WTC11 (cell line): Measurements from ENCODE around the gene GJA4. TPM values are rescaled to one million over a fixed set of nuclear protein-coding genes. Genes with fewer than 3 reads are reported as not detected.

Experiments used
- ATAC-seq: fragments of 200-7000 bp; cut with Tn5 transposase; 2 replicates; pipeline ENCODE4 v1.10.0; 2021; ENCODE audit warnings: mild to moderate bottlenecking, moderate library complexity
- CTCF ChIA-PET: fragments of 300-600 bp; sonication (Branson Sonifier 250); formaldehyde crosslinking; loops from one replicate; lab custom pipeline; 2021; ENCODE audit warnings: antibody characterized with exemption; lab: Charles Lee
- POLR2A ChIA-PET: fragments of 350-600 bp; sonication (Branson Sonifier 250); formaldehyde crosslinking; loops from one replicate; lab custom pipeline; 2021; ENCODE audit warnings: antibody characterized with exemption; lab: Charles Lee
- DNase-seq: peaks from one replicate; pipeline ENCODE4 v3.0.0; 2021; ENCODE audit warnings: low spot score
- H3K27ac Mint-ChIP-seq: 2 replicates; pipeline ENCODE4 v1.8.0; 2021; ENCODE audit warnings: mixed read lengths
- H3K27me3 Mint-ChIP-seq: 2 replicates; pipeline ENCODE4 v1.8.0; 2021; ENCODE audit warnings: low read depth, mild to moderate bottlenecking, moderate library complexity, mixed read lengths
- H3K36me3 Mint-ChIP-seq: 2 replicates; pipeline ENCODE4 v1.8.0; 2021; ENCODE audit warnings: mixed read lengths
- H3K4me1 Mint-ChIP-seq: 2 replicates; pipeline ENCODE4 v1.8.0; 2022; ENCODE audit warnings: mixed read lengths
- H3K4me3 Mint-ChIP-seq: 2 replicates; pipeline ENCODE4 v1.8.0; 2021; ENCODE audit warnings: mild to moderate bottlenecking, moderate library complexity, mixed read lengths
- H3K9me3 Mint-ChIP-seq: 2 replicates; pipeline ENCODE4 v1.8.0; 2021; ENCODE audit warnings: mixed read lengths
- ARID4B ChIP-seq: sonication (generic); formaldehyde crosslinking; IDR thresholded peaks from 2 replicates; pipeline ENCODE4 v1.8.0; 2023; ENCODE audit warnings: missing genetic modification reagents, mild to moderate bottlenecking, borderline replicate concordance
- ATF6 ChIP-seq: sonication (generic); formaldehyde crosslinking; IDR thresholded peaks from 2 replicates; pipeline ENCODE4 v1.8.1; 2023; ENCODE audit warnings: mild to moderate bottlenecking, missing genetic modification reagents
- CBFB ChIP-seq: sonication (generic); formaldehyde crosslinking; IDR thresholded peaks from 2 replicates; pipeline ENCODE4 v1.8.1; 2022; ENCODE audit warnings: mild to moderate bottlenecking, low read depth, missing genetic modification reagents
- CREM ChIP-seq: sonication (generic); formaldehyde crosslinking; IDR thresholded peaks from 2 replicates; pipeline ENCODE4 v1.8.1; 2022; ENCODE audit warnings: mild to moderate bottlenecking, missing genetic modification reagents, moderate library complexity
- E2F4 ChIP-seq: sonication (generic); formaldehyde crosslinking; IDR thresholded peaks from 2 replicates; pipeline ENCODE4 v1.8.1; 2022; ENCODE audit warnings: low read depth, mild to moderate bottlenecking, moderate library complexity, missing genetic modification reagents, borderline replicate concordance
- FOXJ3 ChIP-seq: sonication (generic); formaldehyde crosslinking; IDR thresholded peaks from 2 replicates; pipeline ENCODE4 v1.9.0; 2021; ENCODE audit warnings: missing genetic modification reagents, mild to moderate bottlenecking, borderline replicate concordance
- HMGA2 ChIP-seq: fragments of 250-450 bp; sonication (Bioruptor Pico); IDR thresholded peaks from 2 replicates; pipeline ENCODE4 v1.4.0; 2021; ENCODE audit warnings: mild to moderate bottlenecking, moderate library complexity
- HMGXB4 ChIP-seq: sonication (generic); formaldehyde crosslinking; IDR thresholded peaks from 2 replicates; pipeline ENCODE4 v1.8.1; 2023; ENCODE audit warnings: mild to moderate bottlenecking, moderate library complexity, missing genetic modification reagents
- IRF2 ChIP-seq: sonication (generic); formaldehyde crosslinking; IDR thresholded peaks from 2 replicates; pipeline ENCODE4 v1.8.0; 2022; ENCODE audit warnings: low read depth, missing genetic modification reagents, borderline replicate concordance
- NFYB ChIP-seq: sonication (generic); formaldehyde crosslinking; conservative IDR thresholded peaks from 2 replicates; pipeline ENCODE4 v1.8.0; 2022; ENCODE audit warnings: low read depth, missing genetic modification reagents
- NR1H2 ChIP-seq: sonication (generic); formaldehyde crosslinking; IDR thresholded peaks from 2 replicates; pipeline ENCODE4 v1.9.0; 2021; ENCODE audit warnings: mild to moderate bottlenecking, moderate library complexity, missing genetic modification reagents
- RORB ChIP-seq: fragments of 250-450 bp; sonication (Bioruptor Pico); IDR thresholded peaks from 2 replicates; pipeline ENCODE4 v1.9.0; 2021; ENCODE audit warnings: mild to moderate bottlenecking
- SOX15 ChIP-seq: fragments of 250-450 bp; sonication (Bioruptor Pico); IDR thresholded peaks from 2 replicates; pipeline ENCODE4 v1.9.0; 2021; ENCODE audit warnings: mild to moderate bottlenecking
- ZBTB21 ChIP-seq: sonication (generic); formaldehyde crosslinking; IDR thresholded peaks from 2 replicates; pipeline ENCODE4 v1.8.1; 2023; ENCODE audit warnings: mild to moderate bottlenecking, missing genetic modification reagents, borderline replicate concordance
- ZNF281 ChIP-seq: sonication (generic); formaldehyde crosslinking; IDR thresholded peaks from 2 replicates; pipeline ENCODE4 v1.8.0; 2023; ENCODE audit warnings: mild to moderate bottlenecking, missing genetic modification reagents
- ZNF396 ChIP-seq: fragments of 250-450 bp; sonication (Bioruptor Pico); IDR thresholded peaks from 2 replicates; pipeline ENCODE4 v1.8.0; 2021; ENCODE audit warnings: mild to moderate bottlenecking, moderate library complexity, borderline replicate concordance
- ZNF532 ChIP-seq: fragments of 250-450 bp; sonication (Bioruptor Pico); IDR thresholded peaks from 2 replicates; pipeline ENCODE4 v1.9.0; 2021; ENCODE audit warnings: mild to moderate bottlenecking, borderline replicate concordance
- total RNA-seq: library from RNA; stranded (reverse); gene quantifications from 3 replicates; pipeline ENCODE4 v1.2.3, GENCODE V29; 2021

GJA4 gene
- total RNA-seq, 1 experiment from 2014 or later, result 1.0 TPM

- no peak overlapping the region for H3K27ac Mint-ChIP-seq
- no peaks in the 10 kb centered on the region for H3K9me3 Mint-ChIP-seq
- ATAC-seq, result no peak
- TF ChIP-seq ZNF281 (CRISPR knock-in tag) (no peak), ARID4B (CRISPR knock-in tag) (no peak), ZBTB21 (CRISPR knock-in tag) (no peak), ATF6 (CRISPR knock-in tag) (no peak), FOXJ3 (CRISPR knock-in tag) (no peak), ZNF396 (CRISPR knock-in tag) (no peak), HMGXB4 (CRISPR knock-in tag) (no peak)
- TF ChIP-seq, all 79 proteins: peak for 0
- H3K4me3 Mint-ChIP-seq, result no peak overlapping the region
- peaks cover 25% of the 10 kb centered on the region for H3K4me1 Mint-ChIP-seq
- no peaks in the 10 kb centered on the region for H3K27me3 Mint-ChIP-seq
- no peak for DNase-seq
- ChIA-PET POLR2A (no interaction called here), CTCF (interaction anchor here (3.7 to 3.9 kb wide), 2 partner anchors 11 to 18 kb away, joined by 27 to 45 read pairs; partner anchors contain the start of gene SMIM12)
- no peaks in the 10 kb centered on the region for H3K36me3 Mint-ChIP-seq
Observed at GRCh38 chr1:34842073-34842472, 49.3 kb downstream of the GJA4 start.

GRCh38 chr1:34842952-34843371 lies 50.2 kb downstream of the GJA4 start:
- 0 out of 2 replicates have a peak, but pooled peaks have one; percentile 9 for ATAC-seq
- H3K4me1 Mint-ChIP-seq, result peaks cover 27% of the 10 kb centered on the region
- CTCF ChIA-PET, result interaction anchor here (0.7 to 3.9 kb wide), 5 partner anchors 10 to 61 kb away, joined by 3 to 45 read pairs (median 3); partner anchors contain the start of gene SMIM12
- POLR2A ChIA-PET, result interaction anchor here (0.5 kb wide), 1 partner anchor 82 kb away, joined by 3 read pairs; no protein-coding TSS in a partner anchor
- no peaks in the 10 kb centered on the region for H3K36me3 Mint-ChIP-seq
- no peak overlapping the region for H3K4me3 Mint-ChIP-seq
- DNase-seq, result no peak
- no peaks in the 10 kb centered on the region for H3K27me3 Mint-ChIP-seq
- no peak overlapping the region for H3K27ac Mint-ChIP-seq
- no peaks in the 10 kb centered on the region for H3K9me3 Mint-ChIP-seq
- TF ChIP-seq ZNF532 (CRISPR knock-in tag) (no peak), NR1H2 (no peak), NFYB (no peak), FOXJ3 (CRISPR knock-in tag) (no peak), CBFB (CRISPR knock-in tag) (no peak), ZNF396 (CRISPR knock-in tag) (no peak), IRF2 (CRISPR knock-in tag) (no peak), E2F4 (CRISPR knock-in tag) (no peak), HMGA2 (CRISPR knock-in tag) (no peak), CREM (CRISPR knock-in tag) (no peak), RORB (CRISPR knock-in tag) (no peak), SOX15 (CRISPR knock-in tag) (no peak)
